WI38 (cell line): ENCODE results near the gene SPNS3.

Source experiments
- H3K4me3 ChIP-seq: 2 replicates; pipeline ENCODE4 v1.5.1; 2011; ENCODE audit warnings: low read depth, mild to moderate bottlenecking, control low read depth, low read length
- CTCF ChIP-seq: IDR thresholded peaks from 2 replicates; pipeline ENCODE4 v1.5.1; 2012; ENCODE audit warnings: low read depth, mild to moderate bottlenecking, control low read depth, low read length

Gene SPNS3

GRCh38 chr17:4487820-4488716 is 54.3 kb downstream of the SPNS3 start:
- no peak for TF ChIP-seq CTCF
- H3K4me3 ChIP-seq: no peak overlapping the region

GRCh38 chr17:4488989-4489595 is 55.4 kb downstream of the SPNS3 start:
- H3K4me3 ChIP-seq: no peak overlapping the region
- no peak for TF ChIP-seq CTCF

- no peak overlapping the region for H3K4me3 ChIP-seq
- no peak for TF ChIP-seq CTCF
These were observed 56.4 kb downstream of the SPNS3 start for GRCh38 chr17:4490109-4490591.

- no peak for TF ChIP-seq CTCF
- H3K4me3 ChIP-seq: no peak overlapping the region
These were observed 56.9 kb downstream of the SPNS3 start for GRCh38 chr17:4490637-4491061.

- TF ChIP-seq CTCF: no peak
- H3K4me3 ChIP-seq: no peak overlapping the region
These were observed 59.2 kb downstream of the SPNS3 start for GRCh38 chr17:4492721-4493561.

- H3K4me3 ChIP-seq: no peak overlapping the region
- TF ChIP-seq CTCF: no peak
These were observed 63.5 kb downstream of the SPNS3 start for GRCh38 chr17:4497101-4497824.
